ENCODE measurements around the gene GATA2.

The GATA2 gene

GRCh38 chr3:128464188-128464587 lies 28.8 kb downstream of the GATA2 start:
- Histone ChIP-seq H3K27me3 (ENCODE audit: low read length) (no peaks in the 10 kb centered on the region), H3K36me3 (ENCODE audit: low read length) (no peaks in the 10 kb centered on the region), H3K9me3 (ENCODE audit: insufficient read depth, low read length) (no peaks in the 10 kb centered on the region), H3K9me2 (replicated peaks; ENCODE audit: insufficient read depth, low read length) (no peaks in the 10 kb centered on the region), H3F3A (ENCODE audit: insufficient read depth) (no peaks in the 10 kb centered on the region), H3K4me2 (ENCODE audit: low read depth, low read length, poor library complexity, severe bottlenecking) (no peak overlapping the region), H2AFZ (ENCODE audit: low read depth, low read length, severe bottlenecking) (no peak overlapping the region), H3K9ac (ENCODE audit: low read length) (no peak overlapping the region), H4K20me1 (ENCODE audit: low read depth, low read length) (no peaks in the 10 kb centered on the region), H3K27ac (ENCODE audit: low read depth, low read length) (no peak overlapping the region), H3K4me3 (ENCODE audit: insufficient read depth, low read length, poor library complexity, severe bottlenecking) (no peak overlapping the region), H3K79me2 (ENCODE audit: insufficient read depth, low read length) (no peaks in the 10 kb centered on the region)
- TF ChIP-seq, protein P1, sequence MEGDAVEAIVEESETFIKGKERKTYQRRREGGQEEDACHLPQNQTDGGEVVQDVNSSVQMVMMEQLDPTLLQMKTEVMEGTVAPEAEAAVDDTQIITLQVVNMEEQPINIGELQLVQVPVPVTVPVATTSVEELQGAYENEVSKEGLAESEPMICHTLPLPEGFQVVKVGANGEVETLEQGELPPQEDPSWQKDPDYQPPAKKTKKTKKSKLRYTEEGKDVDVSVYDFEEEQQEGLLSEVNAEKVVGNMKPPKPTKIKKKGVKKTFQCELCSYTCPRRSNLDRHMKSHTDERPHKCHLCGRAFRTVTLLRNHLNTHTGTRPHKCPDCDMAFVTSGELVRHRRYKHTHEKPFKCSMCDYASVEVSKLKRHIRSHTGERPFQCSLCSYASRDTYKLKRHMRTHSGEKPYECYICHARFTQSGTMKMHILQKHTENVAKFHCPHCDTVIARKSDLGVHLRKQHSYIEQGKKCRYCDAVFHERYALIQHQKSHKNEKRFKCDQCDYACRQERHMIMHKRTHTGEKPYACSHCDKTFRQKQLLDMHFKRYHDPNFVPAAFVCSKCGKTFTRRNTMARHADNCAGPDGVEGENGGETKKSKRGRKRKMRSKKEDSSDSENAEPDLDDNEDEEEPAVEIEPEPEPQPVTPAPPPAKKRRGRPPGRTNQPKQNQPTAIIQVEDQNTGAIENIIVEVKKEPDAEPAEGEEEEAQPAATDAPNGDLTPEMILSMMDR (IDR thresholded peaks at IDR 0.05; ENCODE audit: insufficient read depth, low read length, poor library complexity, severe bottlenecking), result no peak
- no peak for TF ChIP-seq EZH2phosphoT487 (conservative IDR thresholded peaks at IDR 0.05; ENCODE audit: low read length)

DNA sequence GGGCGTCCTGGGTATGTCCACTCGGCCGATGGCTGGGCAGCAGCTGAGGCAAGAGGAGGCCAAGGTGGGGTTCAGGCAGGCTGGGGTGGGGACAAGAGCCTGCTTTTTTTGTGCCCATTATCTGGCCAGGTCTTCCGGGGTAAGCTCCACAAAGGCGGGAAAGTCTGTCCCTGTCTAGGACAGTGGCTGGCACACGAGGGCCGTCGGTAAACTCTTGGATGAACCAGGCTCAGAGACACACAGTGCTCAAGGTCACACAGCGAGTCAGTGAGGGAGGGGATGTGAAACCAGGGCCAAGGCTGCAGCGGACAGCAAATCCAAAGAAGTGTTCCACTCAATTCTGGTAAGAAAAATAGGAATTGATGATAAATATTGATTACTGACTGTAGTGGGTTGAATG lies 29.2 kb downstream of the GATA2 start:
- Histone ChIP-seq H3K27ac (ENCODE audit: low read depth, low read length) (no peak overlapping the region), H3K9me2 (replicated peaks; ENCODE audit: insufficient read depth, low read length) (no peaks in the 10 kb centered on the region), H4K20me1 (ENCODE audit: low read depth, low read length) (no peaks in the 10 kb centered on the region), H3K9me3 (ENCODE audit: insufficient read depth, low read length) (no peaks in the 10 kb centered on the region), H3F3A (ENCODE audit: insufficient read depth) (no peaks in the 10 kb centered on the region), H2AFZ (ENCODE audit: low read depth, low read length, severe bottlenecking) (no peak overlapping the region), H3K4me3 (ENCODE audit: insufficient read depth, low read length, poor library complexity, severe bottlenecking) (no peak overlapping the region), H3K36me3 (ENCODE audit: low read length) (no peaks in the 10 kb centered on the region), H3K27me3 (ENCODE audit: low read length) (no peaks in the 10 kb centered on the region), H3K9ac (ENCODE audit: low read length) (no peak overlapping the region), H3K4me2 (ENCODE audit: low read depth, low read length, poor library complexity, severe bottlenecking) (no peak overlapping the region), H3K79me2 (ENCODE audit: insufficient read depth, low read length) (no peaks in the 10 kb centered on the region)
- no peak for TF ChIP-seq EZH2phosphoT487 (conservative IDR thresholded peaks at IDR 0.05; ENCODE audit: low read length)
- TF ChIP-seq, protein P1 (IDR thresholded peaks at IDR 0.05; ENCODE audit: insufficient read depth, low read length, poor library complexity, severe bottlenecking), result no peak

DNA sequence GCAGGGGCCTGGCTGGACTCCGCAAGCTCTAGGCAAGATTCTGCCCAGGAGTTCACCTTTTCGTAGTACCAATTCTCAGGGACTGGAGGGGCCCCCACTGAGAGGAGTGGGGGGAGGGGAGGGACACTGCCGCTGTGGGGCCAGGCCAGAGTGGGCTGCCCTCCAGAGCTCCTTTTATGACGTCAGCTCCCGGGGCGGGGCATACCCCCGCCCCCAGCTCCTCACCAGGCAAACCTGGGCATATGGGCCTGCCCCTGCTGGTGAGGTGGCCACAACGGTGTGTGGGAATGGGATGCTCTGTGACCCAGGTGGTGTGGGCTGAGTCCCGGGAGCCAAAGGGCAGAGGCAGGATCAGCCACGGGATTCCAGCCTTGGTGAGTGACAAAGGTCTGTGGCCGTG lies 29.6 kb downstream of the GATA2 start:
- H3K79me2 ChIP-seq (ENCODE audit: insufficient read depth, low read length), result no peaks in the 10 kb centered on the region
- H3K27me3 ChIP-seq (ENCODE audit: low read length), result no peaks in the 10 kb centered on the region

More for the DNA sequence above, 29.6 kb downstream of the GATA2 start:
- Histone ChIP-seq H3K9ac (ENCODE audit: low read length) (no peak overlapping the region), H4K20me1 (ENCODE audit: low read depth, low read length) (no peaks in the 10 kb centered on the region), H3K9me3 (ENCODE audit: insufficient read depth, low read length) (no peaks in the 10 kb centered on the region), H3K4me2 (ENCODE audit: low read depth, low read length, poor library complexity, severe bottlenecking) (no peak overlapping the region), H3K9me2 (replicated peaks; ENCODE audit: insufficient read depth, low read length) (no peaks in the 10 kb centered on the region), H3F3A (ENCODE audit: insufficient read depth) (no peaks in the 10 kb centered on the region), H3K4me3 (ENCODE audit: insufficient read depth, low read length, poor library complexity, severe bottlenecking) (no peak overlapping the region), H3K36me3 (ENCODE audit: low read length) (no peaks in the 10 kb centered on the region), H2AFZ (ENCODE audit: low read depth, low read length, severe bottlenecking) (no peak overlapping the region), H3K27ac (ENCODE audit: low read depth, low read length) (no peak overlapping the region)
- TF ChIP-seq, protein P1 (IDR thresholded peaks at IDR 0.05; ENCODE audit: insufficient read depth, low read length, poor library complexity, severe bottlenecking), result no peak
- no peak for TF ChIP-seq EZH2phosphoT487 (conservative IDR thresholded peaks at IDR 0.05; ENCODE audit: low read length)

All from SU-DHL-6 (cell line).